ENCODE results near the gene CADPS. TPM values are rescaled to one million over a fixed set of nuclear protein-coding genes. Genes with fewer than 3 reads are reported as not detected.

The CADPS gene
- total RNA-seq, 1 experiment from 2014 or later: not detected

GRCh38 chr3:62678841-62679240 is 196.4 kb downstream of the CADPS start:
- ChIA-PET CTCF (no interaction called here), POLR2A (ENCODE audit: unreplicated experiment) (no interaction called here)
- Histone ChIP-seq H3F3A (ENCODE audit: low read length, unreplicated experiment) (no peaks in the 10 kb centered on the region), H3K27me3 (ENCODE audit: low read length) (no peaks in the 10 kb centered on the region), H3K27ac (ENCODE audit: low read length) (no peak overlapping the region), H3K4me3 (ENCODE audit: low read length) (no peak overlapping the region), H4K20me1 (ENCODE audit: low read length) (no peaks in the 10 kb centered on the region), H3K9ac (ENCODE audit: low read length) (no peak overlapping the region), H3K4me1 (ENCODE audit: insufficient read depth, low read length) (no peaks in the 10 kb centered on the region), H2AFZ (ENCODE audit: low read length) (no peak overlapping the region), H3K79me2 (ENCODE audit: low read length) (no peaks in the 10 kb centered on the region), H3K4me2 (ENCODE audit: low read length) (no peak overlapping the region), H3K9me2 (replicated peaks; ENCODE audit: low read length) (no peaks in the 10 kb centered on the region), H3K36me3 (ENCODE audit: low read depth, low read length) (no peaks in the 10 kb centered on the region), H3K9me3 (ENCODE audit: low read length) (no peaks in the 10 kb centered on the region)
- TF ChIP-seq CTCF (conservative IDR thresholded peaks at IDR 0.05; ENCODE audit: low read depth, low read length) (no peak), EZH2phosphoT487 (IDR thresholded peaks at IDR 0.05; ENCODE audit: borderline replicate concordance, low read length) (no peak), EZH2 (IDR thresholded peaks at IDR 0.05; ENCODE audit: low read length, unreplicated experiment) (no peak)
- BruUV-seq (replicated peaks): no TSS peak
- ATAC-seq (no peak), DNase-seq (no peak)
- intact Hi-C loops (cut with micrococcal nuclease): no loop called here

- TF ChIP-seq EZH2 (IDR thresholded peaks at IDR 0.05; ENCODE audit: low read length, unreplicated experiment) (no peak), CTCF (conservative IDR thresholded peaks at IDR 0.05; ENCODE audit: low read depth, low read length) (no peak), EZH2phosphoT487 (IDR thresholded peaks at IDR 0.05; ENCODE audit: borderline replicate concordance, low read length) (no peak)
These were observed 197.3 kb downstream of the CADPS start for GRCh38 chr3:62677926-62678325.

GRCh38 chr3:62676689-62677271 is 198.4 kb downstream of the CADPS start:
- Histone ChIP-seq H3K4me1 (ENCODE audit: insufficient read depth, low read length) (no peaks in the 10 kb centered on the region), H3K9me3 (ENCODE audit: low read length) (no peaks in the 10 kb centered on the region), H4K20me1 (ENCODE audit: low read length) (no peaks in the 10 kb centered on the region), H3K4me3 (ENCODE audit: low read length) (no peak overlapping the region), H2AFZ (ENCODE audit: low read length) (no peak overlapping the region), H3K36me3 (ENCODE audit: low read depth, low read length) (no peaks in the 10 kb centered on the region), H3K27ac (ENCODE audit: low read length) (no peak overlapping the region), H3K4me2 (ENCODE audit: low read length) (no peak overlapping the region), H3K27me3 (ENCODE audit: low read length) (no peaks in the 10 kb centered on the region), H3K79me2 (ENCODE audit: low read length) (no peaks in the 10 kb centered on the region), H3K9me2 (replicated peaks; ENCODE audit: low read length) (no peaks in the 10 kb centered on the region), H3K9ac (ENCODE audit: low read length) (no peak overlapping the region), H3F3A (ENCODE audit: low read length, unreplicated experiment) (no peaks in the 10 kb centered on the region)
- TF ChIP-seq EZH2phosphoT487 (IDR thresholded peaks at IDR 0.05; ENCODE audit: borderline replicate concordance, low read length): no peak
- no peak for TF ChIP-seq EZH2 (IDR thresholded peaks at IDR 0.05; ENCODE audit: low read length, unreplicated experiment)
- no peak for TF ChIP-seq CTCF (conservative IDR thresholded peaks at IDR 0.05; ENCODE audit: low read depth, low read length)
- BruUV-seq (replicated peaks): no TSS peak
- intact Hi-C loops (cut with micrococcal nuclease): no loop called here
- DNase-seq: no peak
- no peak for ATAC-seq
- CTCF ChIA-PET: no interaction called here
- POLR2A ChIA-PET (ENCODE audit: unreplicated experiment): no interaction called here

More at GRCh38 chr3:62677926-62678325, 197.3 kb downstream of the CADPS start:
- CTCF ChIA-PET: no interaction called here
- POLR2A ChIA-PET (ENCODE audit: unreplicated experiment): no interaction called here
- Histone ChIP-seq H3K9ac (ENCODE audit: low read length) (no peak overlapping the region), H3K4me2 (ENCODE audit: low read length) (no peak overlapping the region), H3K27ac (ENCODE audit: low read length) (no peak overlapping the region), H3K4me3 (ENCODE audit: low read length) (no peak overlapping the region), H2AFZ (ENCODE audit: low read length) (no peak overlapping the region), H4K20me1 (ENCODE audit: low read length) (no peaks in the 10 kb centered on the region), H3F3A (ENCODE audit: low read length, unreplicated experiment) (no peaks in the 10 kb centered on the region), H3K9me2 (replicated peaks; ENCODE audit: low read length) (no peaks in the 10 kb centered on the region), H3K4me1 (ENCODE audit: insufficient read depth, low read length) (no peaks in the 10 kb centered on the region), H3K9me3 (ENCODE audit: low read length) (no peaks in the 10 kb centered on the region), H3K27me3 (ENCODE audit: low read length) (no peaks in the 10 kb centered on the region), H3K36me3 (ENCODE audit: low read depth, low read length) (no peaks in the 10 kb centered on the region), H3K79me2 (ENCODE audit: low read length) (no peaks in the 10 kb centered on the region)
- DNase-seq: no peak
- no peak for ATAC-seq
- no TSS peak for BruUV-seq (replicated peaks)
- intact Hi-C loops (cut with micrococcal nuclease): no loop called here
